Lower leg skin (tissue), 4 donors: ENCODE data around the gene RAB3GAP2. TPM values are rescaled to one million over a fixed set of nuclear protein-coding genes. Genes with fewer than 3 reads are reported as not detected.
"Not testable (repeated sequence)": the region's sequence is repeated elsewhere in the genome, so short reads cannot be mapped to it uniquely, and the experiment has no call there.

Source experiments
- DNase-seq, 2 donors: peaks; one replicate each; pipeline ENCODE4 v3.0.0-alpha.2; 2019; ENCODE audit warnings: low spot score in 2 of 2
- H3K4me3 ChIP-seq: fragments of 200-600 bp; sonication (generic); 2 replicates; pipeline ENCODE4 v1.5.1; 2017; ENCODE audit warnings: mild to moderate bottlenecking, low read depth; ENCODE audit not compliant: poor library complexity, severe bottlenecking
- CTCF ChIP-seq, 3 donors: fragments of 450-650 bp; IDR thresholded peaks; one replicate each; pipeline ENCODE4 v1.5.1; 2016; ENCODE audit warnings: antibody characterized with exemption in 3 of 3, mild to moderate bottlenecking in 3 of 3, moderate library complexity in 2 of 3
- POLR2A ChIP-seq, 2 donors: fragments of 450-650 bp; IDR thresholded peaks; one replicate each; pipeline ENCODE4 v1.6.1; 2016 to 2017; ENCODE audit warnings: antibody characterized with exemption in 2 of 2, mild to moderate bottlenecking in 1 of 2, moderate library complexity in 1 of 2
- WGBS, 2 donors: methylation state at CpG; one replicate each; pipeline ENCODE4 v1.1.5; 2018; 5-methylcytosine and 5-hydroxymethylcytosine counted together
- intact Hi-C: fragments of 100-400 bp; cut with DNase I; formaldehyde crosslinking; loops from one replicate; pipeline ENCODE4 v1.15.0; 2023; ENCODE audit warnings: low total_unique reads
- total RNA-seq, 4 donors: library from RNA; depleted of rRNA; stranded (reverse); fragments of >200 nt; gene quantifications; one replicate each; pipeline ENCODE4 v1.1.0, GENCODE V29; 2016

The RAB3GAP2 gene
- total RNA-seq, 4 donors from 2014 or later: 14.7 to 24.2 (median 19.9) TPM

DNA sequence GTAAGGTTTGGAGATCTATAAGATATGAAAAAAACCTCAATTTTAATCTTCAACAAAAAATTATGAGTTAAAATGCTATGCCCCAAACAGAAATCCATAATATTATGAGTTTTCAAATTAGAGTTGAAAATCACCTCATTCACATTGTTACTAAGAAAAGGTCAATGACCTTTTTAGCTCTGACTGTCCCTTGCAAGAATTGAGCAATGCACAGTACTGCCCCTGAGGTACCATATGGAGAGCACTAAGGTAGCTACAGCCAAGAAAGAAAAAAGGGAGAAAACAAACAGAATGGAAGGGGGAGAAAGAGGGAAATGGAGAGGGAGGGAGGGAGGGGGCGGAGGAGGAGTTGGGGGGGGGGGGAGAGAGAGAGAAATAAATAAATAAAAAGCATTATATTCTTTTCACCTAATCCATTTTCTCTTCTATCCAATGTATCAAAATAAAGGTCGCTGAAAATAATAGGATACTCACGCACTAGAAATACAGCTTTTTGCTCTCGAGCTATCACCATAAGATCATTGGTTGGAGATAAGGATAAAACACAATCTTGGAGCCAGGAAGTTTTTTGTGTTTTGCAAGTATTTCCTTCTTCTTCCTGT, 58.8 kb downstream of the RAB3GAP2 start:
- TF ChIP-seq CTCF (IDR thresholded peaks at IDR 0.05) (no peak), POLR2A (IDR thresholded peaks at IDR 0.05) (no peak)
- DNase-seq: no peak
- H3K4me3 ChIP-seq: no peak overlapping the region
- intact Hi-C loops: no loop called here
- 93 to 94% methylated on average over 4 of the region's 4 CpGs for WGBS, 2 donors

DNA sequence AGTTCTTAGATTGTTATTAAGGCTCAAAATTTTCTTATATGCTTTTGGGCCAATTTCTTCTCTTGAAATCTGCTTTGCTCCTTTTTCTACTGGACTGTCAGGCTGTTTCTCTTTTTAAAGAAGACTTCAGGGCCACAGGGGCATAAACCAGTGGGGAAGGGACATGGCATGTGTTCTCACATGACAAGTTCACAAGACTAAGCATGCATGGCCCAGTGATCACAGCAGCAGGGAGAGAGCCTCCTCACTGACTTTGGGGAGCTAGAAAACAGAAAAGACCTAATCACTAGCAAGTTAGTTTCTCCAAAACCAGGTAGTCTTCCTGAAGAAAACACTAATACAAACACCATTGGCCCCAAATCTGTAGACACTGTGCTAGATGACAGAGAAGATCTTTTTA, 64.8 kb downstream of the RAB3GAP2 start:
- no peak overlapping the region for H3K4me3 ChIP-seq
- intact Hi-C loops: no loop called here
- TF ChIP-seq POLR2A (IDR thresholded peaks at IDR 0.05): no peak
- no peak for TF ChIP-seq CTCF (IDR thresholded peaks at IDR 0.05)
- DNase-seq: no peak

GRCh38 chr1:220204758-220205157, 67.5 kb downstream of the RAB3GAP2 start:
- H3K4me3 ChIP-seq, DNase-seq, intact Hi-C loops: not testable (repeated sequence)
- WGBS, 2 donors: 100% methylated on average over 2 of the region's 2 CpGs

DNA sequence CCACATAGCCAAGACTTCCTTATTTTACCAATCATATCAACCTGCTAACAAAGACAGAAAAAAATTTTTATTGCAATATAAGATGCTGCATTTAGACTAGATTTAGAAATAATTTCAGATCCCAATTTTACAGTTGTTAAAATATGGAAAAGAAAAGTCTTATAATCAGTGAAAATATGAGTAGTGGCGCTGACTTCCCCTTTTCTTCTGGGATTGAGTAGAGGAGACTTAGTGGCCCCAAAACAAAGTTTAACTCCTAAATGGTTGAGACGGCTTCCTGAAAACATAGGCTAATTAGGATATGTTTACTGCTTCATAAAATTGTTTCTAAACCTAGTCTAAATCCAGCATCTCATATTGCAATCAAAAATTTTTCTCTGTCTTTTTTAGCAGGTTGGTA, 68.4 kb downstream of the RAB3GAP2 start:
- no peak for DNase-seq
- 90 to 92% methylated on average over 2 of the region's 2 CpGs for WGBS, 2 donors
- H3K4me3 ChIP-seq: no peak overlapping the region
- no peak for TF ChIP-seq CTCF (IDR thresholded peaks at IDR 0.05)
- no peak for TF ChIP-seq POLR2A (IDR thresholded peaks at IDR 0.05)
- intact Hi-C loops: no loop called here

DNA sequence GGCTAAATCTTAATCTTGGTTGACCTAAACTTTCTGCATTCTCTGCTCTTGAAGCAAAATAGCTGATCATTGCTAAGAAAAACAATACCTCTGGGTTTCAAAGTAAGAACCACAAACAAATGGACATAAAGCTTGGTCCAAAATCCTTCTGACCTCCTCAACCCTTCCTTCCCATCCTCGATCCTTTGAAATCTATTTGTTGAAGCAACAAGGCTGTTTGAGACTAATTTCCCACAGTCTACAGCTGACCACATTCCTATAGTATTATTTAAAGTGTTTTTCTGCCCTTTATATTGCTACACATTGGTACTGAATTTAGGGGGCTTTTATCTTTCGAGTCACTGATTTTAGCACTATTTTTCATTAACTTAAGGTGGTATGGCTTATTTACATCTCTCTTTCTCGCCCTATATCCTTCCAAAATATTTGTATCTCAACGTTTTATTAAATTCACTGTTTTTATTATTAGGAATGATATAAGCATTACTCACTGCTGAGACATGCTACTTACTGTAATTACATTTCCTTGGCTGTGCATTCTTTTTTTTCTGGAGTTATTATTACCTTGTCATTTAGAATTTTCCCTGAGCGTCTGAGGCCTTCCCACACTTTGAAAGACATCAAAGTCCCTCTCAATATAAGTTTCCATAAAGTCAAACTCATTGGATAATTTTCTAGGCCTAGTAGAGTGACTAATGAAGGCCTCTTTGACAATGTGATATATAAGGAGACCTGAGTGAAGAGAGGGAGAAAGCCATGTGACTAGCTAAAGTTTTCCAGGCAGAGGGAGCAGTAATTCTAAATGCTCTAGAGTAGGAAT, 73.9 kb downstream of the RAB3GAP2 start:
- WGBS, 2 donors: 87 to 90% methylated on average over 5 of the region's 5 CpGs
- TF ChIP-seq CTCF (IDR thresholded peaks at IDR 0.05) (no peak), POLR2A (IDR thresholded peaks at IDR 0.05) (no peak)
- no peak overlapping the region for H3K4me3 ChIP-seq
- intact Hi-C loops: no loop called here
- no peak for DNase-seq

DNA sequence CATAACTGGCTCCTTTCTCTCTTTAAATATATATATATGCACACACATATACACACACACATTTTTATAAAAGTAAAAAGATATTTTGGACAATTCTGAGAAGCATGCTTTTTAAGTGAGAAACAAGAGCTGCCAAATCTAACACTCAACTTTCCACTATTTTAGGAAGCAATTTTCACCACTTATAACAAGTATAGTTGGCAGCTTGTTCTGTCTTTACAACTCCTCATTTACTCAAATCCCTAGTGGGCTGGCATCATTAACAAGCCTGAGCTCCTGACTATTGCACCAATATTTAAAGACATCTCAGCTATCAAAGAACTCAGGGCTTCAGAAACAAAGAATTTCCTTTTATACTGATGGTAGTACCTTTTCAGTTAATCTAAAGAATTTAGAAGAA, 76.6 kb downstream of the RAB3GAP2 start:
- TF ChIP-seq CTCF (IDR thresholded peaks at IDR 0.05): no peak
- no peak for TF ChIP-seq POLR2A (IDR thresholded peaks at IDR 0.05)
- H3K4me3 ChIP-seq: no peak overlapping the region
- intact Hi-C loops: no loop called here
- no peak for DNase-seq
